Measurements from ENCODE around the gene ARPP21.

ARPP21 gene

GRCh38 chr3:35739181-35739809 lies 100.0 kb downstream of the ARPP21 start:
- DNase-seq: no peak

GRCh38 chr3:35739964-35740527 lies 100.7 kb downstream of the ARPP21 start:
- DNase-seq: no peak

- no peak for DNase-seq
Measured at GRCh38 chr3:35743218-35743617, 103.9 kb downstream of the ARPP21 start.

GRCh38 chr3:35744419-35744818 lies 105.1 kb downstream of the ARPP21 start:
- DNase-seq: no peak

- no peak for DNase-seq
Measured at GRCh38 chr3:35745351-35745750, 106.0 kb downstream of the ARPP21 start.

GRCh38 chr3:35745802-35746484 lies 106.6 kb downstream of the ARPP21 start:
- DNase-seq: no peak

GRCh38 chr3:35746492-35746891 lies 107.2 kb downstream of the ARPP21 start:
- DNase-seq: no peak

GRCh38 chr3:35748144-35748543 lies 108.8 kb downstream of the ARPP21 start:
- DNase-seq: no peak

- no peak for DNase-seq
Measured at GRCh38 chr3:35751207-35751606, 111.9 kb downstream of the ARPP21 start.

GRCh38 chr3:35757991-35758757 lies 118.8 kb downstream of the ARPP21 start:
- DNase-seq: no peak

- no peak for DNase-seq
Measured at GRCh38 chr3:35760146-35760545, 120.8 kb downstream of the ARPP21 start.

- no peak for DNase-seq
Measured at GRCh38 chr3:35761311-35761710, 122.0 kb downstream of the ARPP21 start.

- DNase-seq: no peak
Measured at GRCh38 chr3:35772381-35773015, 133.2 kb downstream of the ARPP21 start.

GRCh38 chr3:35773417-35773816 lies 134.1 kb downstream of the ARPP21 start:
- no peak for DNase-seq

- no peak for DNase-seq
Measured at GRCh38 chr3:35776346-35776745, 137.0 kb downstream of the ARPP21 start.

- DNase-seq: no peak
Measured at GRCh38 chr3:35777065-35777464, 137.7 kb downstream of the ARPP21 start.

- no peak for DNase-seq
Measured at GRCh38 chr3:35777563-35778554, 138.5 kb downstream of the ARPP21 start.

GRCh38 chr3:35779611-35780010 lies 140.3 kb downstream of the ARPP21 start:
- no peak for DNase-seq

- DNase-seq: no peak
Measured at GRCh38 chr3:35780800-35781199, 141.5 kb downstream of the ARPP21 start.

GRCh38 chr3:35781558-35781957 lies 142.2 kb downstream of the ARPP21 start:
- DNase-seq: no peak

- no peak for DNase-seq
Measured at GRCh38 chr3:35782355-35782754, 143.0 kb downstream of the ARPP21 start.

- DNase-seq: no peak
Measured at GRCh38 chr3:35784169-35784568, 144.8 kb downstream of the ARPP21 start.
